Pancreas (tissue), 10 donors: ENCODE data around the gene RAB3D. TPM values are rescaled to one million over a fixed set of nuclear protein-coding genes. Genes with fewer than 3 reads are reported as not detected.

Experiments used
- ATAC-seq, 4 donors: fragments of 200-7000 bp; cut with Tn5 transposase; one replicate each; pipeline versions ENCODE4 v1.8.0 to v1.9.1; 2020; ENCODE audit warnings: mild to moderate bottlenecking in 4 of 4, moderate library complexity in 4 of 4
- DNase-seq, 6 donors: peaks; one replicate each; pipeline ENCODE4 v3.0.0-alpha.2; 2020
- FAIRE-seq: peaks from 2 replicates; lab custom pipeline; 2012; peaks lifted over from hg19 to GRCh38; lab: Jason Lieb, UNC
- H3K27ac ChIP-seq, 4 donors: fragments of 200-600 bp; sonication (generic); 1 replicate in 3 of 4; 2 replicates in 1 of 4; pipeline versions ENCODE4 v1.5.0 to v1.8.0; 2020
- H3K27me3 ChIP-seq, 4 donors: fragments of 200-600 bp; one replicate each; pipeline ENCODE4 v1.8.0; 2021
- H3K36me3 ChIP-seq, 3 donors: fragments of 200-600 bp; sonication (generic) in 1 of 3; one replicate each; pipeline versions ENCODE4 v1.5.0 to v1.8.0; 2020 to 2021
- H3K4me1 ChIP-seq, 3 donors: fragments of 200-600 bp; one replicate each; pipeline ENCODE4 v1.8.0; 2021
- H3K4me3 ChIP-seq, 4 donors: fragments of 200-600 bp; sonication (generic) in 2 of 4; one replicate each; pipeline versions ENCODE4 v1.5.0 to v1.8.0; 2020 to 2021
- H3K9me3 ChIP-seq, 4 donors: fragments of 200-600 bp; one replicate each; pipeline ENCODE4 v1.8.0; 2021
- WGBS, 2 donors: extraction: QIAGEN DNeasy Blood & Tissue Kit; methylation state at CpG; one replicate each; pipeline ENCODE4 v1.1.7; 2013; 5-methylcytosine and 5-hydroxymethylcytosine counted together
- intact Hi-C, 3 donors: fragments of 100-400 bp; cut with DNase I; formaldehyde crosslinking; loops; one replicate each; pipeline versions ENCODE4 v1.11.1 to v1.14.2; 2022
- polyA plus RNA-seq, 2 donors: library from polyadenylated mRNA; stranded (reverse); fragments of 200-250 nt; gene quantifications; one replicate each; pipeline ENCODE4 v1.2.3, GENCODE V29; 2013
- total RNA-seq, 6 donors: library from RNA; stranded (reverse); fragmentation: NEBNext Ultra II Directional in 4 of 6; extraction: Animal tissue kit (Norgen Biotek cat#: 25700) in 4 of 6; gene quantifications; one replicate each; pipeline versions ENCODE4 v1.2.1 to v1.2.4, GENCODE V29; 2021 to 2023
- TF ChIP-seq, protein P1 (sequence below), 4 donors: fragments of 200-600 bp; sonication (generic) in 3 of 4; IDR thresholded peaks; one replicate each; pipeline versions ENCODE4 v1.5.0 to v1.8.0; 2021; ENCODE audit warnings: antibody characterized with exemption in 4 of 4
- donor health status: healthy with polysubstance abuse.
- donor health status: DM: no; HTN: no; CAD: no; lungs with moderate emphysema.
- donor health status: DM: no; HTN: no; CAD: no.
- donor health status: control.
- donor health status: control.
- donor health status: Bipolar disorder and iron deficiency.
- donor health status: DM: yes; HTN: yes; CAD: no.
- donor health status: DM: no; HTN: no; CAD: no.
- donor health status: DM: no; HTN: no; CAD: no.
- donor health status: DM: yes; HTN: yes; CAD: no.

Gene RAB3D
- total and polyA plus RNA-seq, 8 donors = 11.0 to 134 (median 92.3) TPM

DNA sequence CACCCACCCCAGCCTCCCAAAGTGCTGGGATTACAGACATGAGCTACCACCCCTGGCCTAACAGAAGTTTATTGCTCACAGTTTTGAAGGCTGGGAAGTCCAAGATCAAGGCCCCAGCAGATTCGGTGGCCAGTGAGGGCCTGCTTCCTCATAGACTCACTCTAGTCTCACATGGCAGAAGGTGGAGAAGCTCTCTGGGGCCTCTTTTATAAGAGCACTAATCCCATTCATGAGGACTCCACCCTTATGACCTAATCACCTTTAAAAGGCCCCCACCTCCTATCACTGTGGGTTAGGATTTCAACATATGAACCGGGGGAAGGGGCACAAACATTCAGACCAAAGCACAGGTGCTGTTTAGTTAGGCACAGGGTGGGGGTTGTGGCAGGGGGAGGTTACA is 28.1 kb upstream of the RAB3D start:
- H3K4me1 ChIP-seq = no peaks in the 10 kb centered on the region
- no peak for ATAC-seq
- 76 to 84% methylated on average over 2 of the region's 2 CpGs for WGBS, 2 donors
- no peak overlapping the region for H3K27ac ChIP-seq
- intact Hi-C loops = no loop called here
- DNase-seq = no peak
- FAIRE-seq = no peak
- H3K4me3 ChIP-seq = no peak overlapping the region
- H3K27me3 ChIP-seq = no peaks in the 10 kb centered on the region
- TF ChIP-seq, protein P1, sequence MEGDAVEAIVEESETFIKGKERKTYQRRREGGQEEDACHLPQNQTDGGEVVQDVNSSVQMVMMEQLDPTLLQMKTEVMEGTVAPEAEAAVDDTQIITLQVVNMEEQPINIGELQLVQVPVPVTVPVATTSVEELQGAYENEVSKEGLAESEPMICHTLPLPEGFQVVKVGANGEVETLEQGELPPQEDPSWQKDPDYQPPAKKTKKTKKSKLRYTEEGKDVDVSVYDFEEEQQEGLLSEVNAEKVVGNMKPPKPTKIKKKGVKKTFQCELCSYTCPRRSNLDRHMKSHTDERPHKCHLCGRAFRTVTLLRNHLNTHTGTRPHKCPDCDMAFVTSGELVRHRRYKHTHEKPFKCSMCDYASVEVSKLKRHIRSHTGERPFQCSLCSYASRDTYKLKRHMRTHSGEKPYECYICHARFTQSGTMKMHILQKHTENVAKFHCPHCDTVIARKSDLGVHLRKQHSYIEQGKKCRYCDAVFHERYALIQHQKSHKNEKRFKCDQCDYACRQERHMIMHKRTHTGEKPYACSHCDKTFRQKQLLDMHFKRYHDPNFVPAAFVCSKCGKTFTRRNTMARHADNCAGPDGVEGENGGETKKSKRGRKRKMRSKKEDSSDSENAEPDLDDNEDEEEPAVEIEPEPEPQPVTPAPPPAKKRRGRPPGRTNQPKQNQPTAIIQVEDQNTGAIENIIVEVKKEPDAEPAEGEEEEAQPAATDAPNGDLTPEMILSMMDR (IDR thresholded peaks at IDR 0.05) = no peak
- H3K36me3 ChIP-seq = no peaks in the 10 kb centered on the region
- no peaks in the 10 kb centered on the region for H3K9me3 ChIP-seq

DNA sequence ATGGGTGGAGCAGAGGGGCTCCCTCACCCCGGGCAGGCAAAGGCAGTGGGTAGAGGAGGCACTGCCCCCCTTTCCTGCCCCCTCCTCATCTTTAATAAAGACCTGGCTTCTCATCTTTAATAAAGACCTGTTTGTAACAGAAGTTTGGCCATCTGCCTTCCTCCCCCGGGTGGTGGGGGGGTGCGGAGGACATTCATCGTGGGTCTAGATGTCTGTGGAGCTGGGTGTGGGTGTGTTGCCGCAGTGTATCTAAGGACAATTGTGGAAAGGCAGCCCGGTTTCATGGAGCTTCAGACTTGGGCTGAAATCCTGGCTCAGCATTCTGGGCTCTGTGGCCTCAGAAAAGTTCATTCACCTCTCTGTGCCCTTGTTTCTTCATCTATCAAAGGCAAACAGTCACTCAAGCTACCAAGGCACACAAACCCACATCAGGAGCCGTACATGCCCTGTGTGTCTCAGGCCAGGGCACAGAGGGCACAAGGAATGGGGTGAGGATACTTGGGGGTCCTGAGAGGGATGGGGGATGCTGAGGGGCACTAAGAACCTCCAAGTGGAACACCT is 26.2 kb upstream of the RAB3D start:
- H3K9me3 ChIP-seq = no peaks in the 10 kb centered on the region
- 75 to 84% methylated on average over 7 of the region's 7 CpGs for WGBS, 2 donors
- H3K4me3 ChIP-seq = no peak overlapping the region
- no peaks in the 10 kb centered on the region for H3K4me1 ChIP-seq
- FAIRE-seq (no peak), ATAC-seq (no peak), DNase-seq (no peak)
- no peaks in the 10 kb centered on the region for H3K36me3 ChIP-seq
- intact Hi-C loops = no loop called here
- TF ChIP-seq, protein P1 (IDR thresholded peaks at IDR 0.05) = no peak
- H3K27me3 ChIP-seq = no peaks in the 10 kb centered on the region
- no peak overlapping the region for H3K27ac ChIP-seq

DNA sequence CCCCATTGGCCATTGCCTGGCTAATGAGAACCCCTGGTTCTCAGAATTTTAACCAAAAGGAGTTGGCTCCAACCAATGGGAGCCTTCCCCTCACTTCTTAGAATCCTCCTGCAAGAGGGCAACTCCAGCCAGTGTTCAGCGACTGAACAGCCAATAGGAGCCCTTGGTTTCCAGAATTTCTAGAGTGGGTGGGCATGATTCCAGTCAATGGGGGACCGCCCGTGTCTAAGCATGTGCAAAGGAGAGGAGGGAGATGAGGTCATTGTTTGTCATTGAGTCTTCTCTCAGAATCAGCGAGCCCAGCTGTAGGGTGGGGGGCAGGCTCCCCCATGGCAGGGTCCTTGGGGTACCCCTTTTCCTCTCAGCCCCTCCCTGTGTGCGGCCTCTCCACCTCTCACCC is 25.5 kb upstream of the RAB3D start:
- TF ChIP-seq, protein P1 (IDR thresholded peaks at IDR 0.05) = no peak
- 84 to 89% methylated on average over 5 of the region's 5 CpGs for WGBS, 2 donors
- FAIRE-seq = no peak
- no peak overlapping the region for H3K27ac ChIP-seq
- ATAC-seq = no peak
- DNase-seq = no peak
- H3K9me3 ChIP-seq = no peaks in the 10 kb centered on the region
- no peaks in the 10 kb centered on the region for H3K36me3 ChIP-seq
- no peak overlapping the region for H3K4me3 ChIP-seq
- no peaks in the 10 kb centered on the region for H3K27me3 ChIP-seq
- no peaks in the 10 kb centered on the region for H3K4me1 ChIP-seq
- intact Hi-C loops = no loop called here

DNA sequence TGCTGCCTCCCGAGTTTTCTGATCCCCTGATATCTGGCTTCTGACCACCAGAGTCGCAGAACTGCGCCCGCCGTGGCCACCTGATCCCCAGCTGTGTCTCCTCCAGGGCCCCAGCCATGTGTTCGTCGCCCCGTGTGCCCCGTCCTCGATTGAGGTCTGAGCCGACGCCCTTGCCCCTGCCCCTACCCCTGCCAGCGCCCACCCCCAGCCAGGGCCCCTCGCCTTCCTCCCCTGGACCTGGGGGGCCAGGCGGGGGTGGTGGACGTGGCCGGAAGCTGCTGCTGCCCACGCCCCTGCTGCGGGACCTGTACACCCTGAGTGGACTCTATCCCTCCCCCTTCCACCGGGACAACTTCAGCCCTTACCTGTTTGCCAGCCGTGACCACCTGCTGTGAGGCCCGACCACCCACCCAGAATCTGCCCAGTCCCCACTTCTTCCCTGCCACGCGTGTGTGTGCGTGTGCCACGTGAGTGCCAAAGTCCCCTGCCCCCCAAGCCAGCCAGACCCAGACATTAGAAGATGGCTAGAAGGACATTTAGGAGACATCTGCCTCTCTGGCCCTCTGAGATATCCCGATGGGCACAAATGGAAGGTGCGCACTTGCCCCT is 24.9 kb upstream of the RAB3D start:
- no peak for ATAC-seq
- TF ChIP-seq, protein P1 (IDR thresholded peaks at IDR 0.05) = no peak
- Histone ChIP-seq H3K4me3 (no peak overlapping the region), H3K27me3 (no peaks in the 10 kb centered on the region), H3K36me3 (no peaks in the 10 kb centered on the region), H3K4me1 (no peaks in the 10 kb centered on the region), H3K27ac (no peak overlapping the region), H3K9me3 (no peaks in the 10 kb centered on the region)
- WGBS, 2 donors = 91 to 92% methylated on average over 21 to 28 of the region's 28 CpGs
- no peak for FAIRE-seq
- intact Hi-C loops = no loop called here
- DNase-seq = no peak

DNA sequence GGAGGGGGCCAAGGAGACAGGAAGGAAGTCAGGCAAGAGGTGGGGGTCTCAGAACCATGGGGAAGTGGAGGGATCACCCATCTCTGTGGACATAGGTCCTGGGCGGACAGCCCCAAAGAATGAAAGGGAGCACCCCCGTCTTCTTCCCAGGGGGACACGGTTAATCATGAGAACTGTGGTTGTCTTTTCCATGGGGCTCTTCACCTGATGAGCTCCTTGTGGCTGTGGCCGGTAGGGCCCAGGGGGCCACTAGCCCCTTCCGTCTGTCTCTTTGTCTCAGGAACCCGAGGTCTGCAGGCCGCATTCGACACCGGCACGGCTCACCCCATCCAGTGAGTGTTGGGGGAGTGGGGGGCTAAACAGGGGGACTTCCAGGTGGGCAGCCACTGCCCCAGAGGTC is 24.4 kb upstream of the RAB3D start:
- Histone ChIP-seq H3K4me3 (no peak overlapping the region), H3K27ac (no peak overlapping the region), H3K9me3 (no peaks in the 10 kb centered on the region), H3K4me1 (no peaks in the 10 kb centered on the region), H3K27me3 (no peaks in the 10 kb centered on the region), H3K36me3 (no peaks in the 10 kb centered on the region)
- DNase-seq (no peak), ATAC-seq (no peak), FAIRE-seq (no peak)
- WGBS, 2 donors = 92 to 93% methylated on average over 10 of the region's 10 CpGs
- TF ChIP-seq, protein P1 (IDR thresholded peaks at IDR 0.05) = no peak
- intact Hi-C loops = no loop called here
